Measurements from ENCODE around the gene TTC9C.

TTC9C gene

GRCh38 chr11:62716206-62716605 is 12.1 kb upstream of the TTC9C start:
- Histone ChIP-seq H3F3A (ENCODE audit: control insufficient read depth, insufficient read depth) (peaks cover 50% of the 10 kb centered on the region), H3K27me3 (ENCODE audit: control insufficient read depth, low read length) (no peaks in the 10 kb centered on the region), H3K79me2 (ENCODE audit: control insufficient read depth, low read length) (peaks cover 48% of the 10 kb centered on the region), H3K27ac (ENCODE audit: low read depth, low read length) (no peak overlapping the region), H3K4me3 (ENCODE audit: low read length) (no peak overlapping the region), H3K4me1 (ENCODE audit: control insufficient read depth, low read length) (no peaks in the 10 kb centered on the region), H3K9me3 (ENCODE audit: control insufficient read depth, insufficient read depth, low read length) (no peaks in the 10 kb centered on the region), H3K36me3 (ENCODE audit: control insufficient read depth, low read length) (peaks cover 95% of the 10 kb centered on the region), H3K9me2 (replicated peaks; ENCODE audit: control insufficient read depth, low read length) (no peaks in the 10 kb centered on the region), H4K20me1 (ENCODE audit: control insufficient read depth, insufficient read depth, low read depth, low read length) (no peaks in the 10 kb centered on the region), H3K4me2 (ENCODE audit: low read length) (no peak overlapping the region)
- TF ChIP-seq EZH2phosphoT487 (IDR thresholded peaks at IDR 0.05; ENCODE audit: borderline replicate concordance, low read length) (no peak), CTCF (IDR thresholded peaks at IDR 0.05; ENCODE audit: low read depth, low read length, poor library complexity, severe bottlenecking) (no peak)

- no peak overlapping the region for H3K4me2 ChIP-seq (ENCODE audit: low read length)
- no peaks in the 10 kb centered on the region for H4K20me1 ChIP-seq (ENCODE audit: control insufficient read depth, insufficient read depth, low read depth, low read length)
- no peaks in the 10 kb centered on the region for H3K9me3 ChIP-seq (ENCODE audit: control insufficient read depth, insufficient read depth, low read length)
- peaks cover 96% of the 10 kb centered on the region for H3K36me3 ChIP-seq (ENCODE audit: control insufficient read depth, low read length)
- no peak overlapping the region for H3K27ac ChIP-seq (ENCODE audit: low read depth, low read length)
- TF ChIP-seq EZH2phosphoT487 (IDR thresholded peaks at IDR 0.05; ENCODE audit: borderline replicate concordance, low read length) (no peak), CTCF (IDR thresholded peaks at IDR 0.05; ENCODE audit: low read depth, low read length, poor library complexity, severe bottlenecking) (no peak)
- H3F3A ChIP-seq (ENCODE audit: control insufficient read depth, insufficient read depth): peaks cover 44% of the 10 kb centered on the region
- no peaks in the 10 kb centered on the region for H3K9me2 ChIP-seq (replicated peaks; ENCODE audit: control insufficient read depth, low read length)
- no peaks in the 10 kb centered on the region for H3K27me3 ChIP-seq (ENCODE audit: control insufficient read depth, low read length)
- no peaks in the 10 kb centered on the region for H3K4me1 ChIP-seq (ENCODE audit: control insufficient read depth, low read length)
- peaks cover 54% of the 10 kb centered on the region for H3K79me2 ChIP-seq (ENCODE audit: control insufficient read depth, low read length)
- no peak overlapping the region for H3K4me3 ChIP-seq (ENCODE audit: low read length)
Observed at GRCh38 chr11:62716816-62717215, 11.5 kb upstream of the TTC9C start.

- no peak overlapping the region for H3K4me3 ChIP-seq (ENCODE audit: low read length)
- peaks cover 5% of the 10 kb centered on the region for H3K4me1 ChIP-seq (ENCODE audit: control insufficient read depth, low read length)
- H3K9me2 ChIP-seq (replicated peaks; ENCODE audit: control insufficient read depth, low read length): no peaks in the 10 kb centered on the region
- H3K4me2 ChIP-seq (ENCODE audit: low read length): no peak overlapping the region
- H3K27ac ChIP-seq (ENCODE audit: low read depth, low read length): no peak overlapping the region
- peaks cover 6% of the 10 kb centered on the region; the same call in 1 of the 2 replicates for H4K20me1 ChIP-seq (ENCODE audit: control insufficient read depth, insufficient read depth, low read depth, low read length)
- H3F3A ChIP-seq (ENCODE audit: control insufficient read depth, insufficient read depth): peaks cover 20% of the 10 kb centered on the region
- no peaks in the 10 kb centered on the region for H3K9me3 ChIP-seq (ENCODE audit: control insufficient read depth, insufficient read depth, low read length)
- peaks cover 98% of the 10 kb centered on the region for H3K36me3 ChIP-seq (ENCODE audit: control insufficient read depth, low read length)
- peaks cover 80% of the 10 kb centered on the region for H3K79me2 ChIP-seq (ENCODE audit: control insufficient read depth, low read length)
- TF ChIP-seq CTCF (IDR thresholded peaks at IDR 0.05; ENCODE audit: low read depth, low read length, poor library complexity, severe bottlenecking): no peak
- H3K27me3 ChIP-seq (ENCODE audit: control insufficient read depth, low read length): no peaks in the 10 kb centered on the region
Observed at GRCh38 chr11:62719302-62719978, 8.8 kb upstream of the TTC9C start.
